Smooth muscle cell (in vitro differentiated cells): ENCODE measurements around the gene INSYN2A. TPM values are rescaled to one million over a fixed set of nuclear protein-coding genes. Genes with fewer than 3 reads are reported as not detected.

ENCODE experiments used
- DNase-seq: peaks from one replicate; lab custom pipeline; 2025; ENCODE audit not compliant: unreplicated experiment; lab: John Stamatoyannopoulos, UW
- H2AFZ ChIP-seq: fragments of 200-600 bp; sonication (generic); 2 replicates; pipeline ENCODE4 v1.6.0; 2016; ENCODE audit warnings: antibody characterized with exemption, low read depth, mild to moderate bottlenecking
- H3F3A ChIP-seq: fragments of 200-600 bp; sonication (generic); 2 replicates; pipeline ENCODE4 v1.6.0; 2017; ENCODE audit warnings: antibody characterized with exemption, low read depth
- H3K27ac ChIP-seq: fragments of 200-600 bp; sonication (generic); 2 replicates; pipeline ENCODE4 v1.5.1; 2016; ENCODE audit warnings: low read depth, mild to moderate bottlenecking
- H3K27me3 ChIP-seq: fragments of 200-600 bp; sonication (generic); 2 replicates; pipeline ENCODE4 v1.6.1; 2016; ENCODE audit warnings: low read depth, mild to moderate bottlenecking
- H3K36me3 ChIP-seq: fragments of 200-600 bp; sonication (generic); 2 replicates; pipeline ENCODE4 v1.5.1; 2016; ENCODE audit warnings: low read depth
- H3K4me1 ChIP-seq: fragments of 200-600 bp; sonication (generic); 2 replicates; pipeline ENCODE4 v1.5.1; 2016; ENCODE audit warnings: low read depth
- H3K4me2 ChIP-seq: fragments of 200-600 bp; sonication (generic); 2 replicates; pipeline ENCODE4 v1.6.0; 2016; ENCODE audit warnings: mild to moderate bottlenecking
- H3K4me3 ChIP-seq: fragments of 200-600 bp; sonication (generic); 2 replicates; pipeline ENCODE4 v1.5.1; 2016; ENCODE audit warnings: mild to moderate bottlenecking
- H3K79me2 ChIP-seq: fragments of 200-600 bp; sonication (generic); 2 replicates; pipeline ENCODE4 v1.6.0; 2016; ENCODE audit warnings: low read depth, mild to moderate bottlenecking
- H3K9ac ChIP-seq: fragments of 200-600 bp; sonication (generic); 2 replicates; pipeline ENCODE4 v1.6.0; 2016; ENCODE audit warnings: low read depth
- H3K9me3 ChIP-seq: fragments of 200-600 bp; sonication (generic); replicated peaks from 2 replicates; pipeline ENCODE4 v1.5.1; 2016; ENCODE audit warnings: low read depth
- H4K20me1 ChIP-seq: fragments of 200-600 bp; sonication (generic); 2 replicates; pipeline ENCODE4 v1.6.0; 2016; ENCODE audit warnings: low read depth
- WGBS: methylation state at CpG from one replicate; pipeline ENCODE4 v1.1.7; 2016; ENCODE audit warnings: low lambda C conversion rate; 5-methylcytosine and 5-hydroxymethylcytosine counted together
- polyA plus RNA-seq: library from polyadenylated mRNA; unstranded; fragments of >200 nt; fragmentation: Nextera tagmentation; extraction: Ambion mirVana; gene quantifications from 2 replicates; pipeline ENCODE4 v1.2.1, GENCODE V29; 2016
- total RNA-seq: library from RNA; depleted of rRNA; stranded (reverse); fragments of >200 nt; gene quantifications from 2 replicates; pipeline ENCODE4 v1.2.3, GENCODE V29; 2014
- TF ChIP-seq, protein P1 (sequence below): fragments of 200-600 bp; sonication (generic); IDR thresholded peaks from 2 replicates; pipeline ENCODE4 v1.5.1; 2017; ENCODE audit warnings: borderline replicate concordance, mild to moderate bottlenecking, antibody characterized with exemption; ENCODE audit not compliant: insufficient read depth, poor library complexity, severe bottlenecking

INSYN2A gene
- total RNA-seq (0.09 TPM in 1 of 2 replicates, not detected in the other), polyA plus RNA-seq (0.15 and 0.93 TPM in 2 replicates)

GRCh38 chr10:127196282-127197153 is at the start of gene INSYN2A:
Gene INSYN2A, minus strand, starts transcription at chr10:127196591. Its CDS starts 20,196 bp downstream, at chr10:127176395.
- DNase-seq = no peak
- WGBS = 3% methylated on average over 64 of the region's 81 CpGs
- Histone ChIP-seq H2AFZ (no peak within 1 kb of the TSS), H3K9me3 (no peaks in the 10 kb centered on the region), H3K4me2 (peak within 1 kb of the TSS; percentile 96), H4K20me1 (peaks cover 86% of the 10 kb centered on the region), H3K27ac (no peak within 1 kb of the TSS), H3K4me1 (peaks cover 13% of the 10 kb centered on the region), H3K27me3 (peaks cover 25% of the 10 kb centered on the region), H3K4me3 (peak within 1 kb of the TSS; percentile 56), H3K36me3 (no peaks in the 10 kb centered on the region), H3K79me2 (no peaks in the 10 kb centered on the region), H3F3A (no peaks in the 10 kb centered on the region), H3K9ac (no peak within 1 kb of the TSS)
- TF ChIP-seq, protein P1, sequence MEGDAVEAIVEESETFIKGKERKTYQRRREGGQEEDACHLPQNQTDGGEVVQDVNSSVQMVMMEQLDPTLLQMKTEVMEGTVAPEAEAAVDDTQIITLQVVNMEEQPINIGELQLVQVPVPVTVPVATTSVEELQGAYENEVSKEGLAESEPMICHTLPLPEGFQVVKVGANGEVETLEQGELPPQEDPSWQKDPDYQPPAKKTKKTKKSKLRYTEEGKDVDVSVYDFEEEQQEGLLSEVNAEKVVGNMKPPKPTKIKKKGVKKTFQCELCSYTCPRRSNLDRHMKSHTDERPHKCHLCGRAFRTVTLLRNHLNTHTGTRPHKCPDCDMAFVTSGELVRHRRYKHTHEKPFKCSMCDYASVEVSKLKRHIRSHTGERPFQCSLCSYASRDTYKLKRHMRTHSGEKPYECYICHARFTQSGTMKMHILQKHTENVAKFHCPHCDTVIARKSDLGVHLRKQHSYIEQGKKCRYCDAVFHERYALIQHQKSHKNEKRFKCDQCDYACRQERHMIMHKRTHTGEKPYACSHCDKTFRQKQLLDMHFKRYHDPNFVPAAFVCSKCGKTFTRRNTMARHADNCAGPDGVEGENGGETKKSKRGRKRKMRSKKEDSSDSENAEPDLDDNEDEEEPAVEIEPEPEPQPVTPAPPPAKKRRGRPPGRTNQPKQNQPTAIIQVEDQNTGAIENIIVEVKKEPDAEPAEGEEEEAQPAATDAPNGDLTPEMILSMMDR = peak; percentile 13

GRCh38 chr10:127245456-127245855 is 49.1 kb upstream of the INSYN2A start:
- TF ChIP-seq, protein P1 = no peak
- Histone ChIP-seq H3K27me3 (no peaks in the 10 kb centered on the region), H4K20me1 (peaks cover 17% of the 10 kb centered on the region), H3K4me2 (no peak overlapping the region), H2AFZ (no peak overlapping the region), H3K9me3 (no peaks in the 10 kb centered on the region), H3K4me3 (no peak overlapping the region), H3K79me2 (no peaks in the 10 kb centered on the region), H3K4me1 (no peaks in the 10 kb centered on the region), H3F3A (no peaks in the 10 kb centered on the region), H3K36me3 (no peaks in the 10 kb centered on the region), H3K27ac (no peak overlapping the region), H3K9ac (no peak overlapping the region)
- DNase-seq = no peak
- WGBS = 86% methylated on average over 10 of the region's 10 CpGs

- no peak for DNase-seq
These were observed 47.3 kb upstream of the INSYN2A start for GRCh38 chr10:127243490-127244272.

More at GRCh38 chr10:127243490-127244272, 47.3 kb upstream of the INSYN2A start:
- H3K4me3 ChIP-seq = no peak overlapping the region
- H2AFZ ChIP-seq = no peak overlapping the region
- H3F3A ChIP-seq = no peaks in the 10 kb centered on the region
- H3K9ac ChIP-seq = no peak overlapping the region
- H3K4me1 ChIP-seq = no peaks in the 10 kb centered on the region
- H3K4me2 ChIP-seq = no peak overlapping the region
- TF ChIP-seq, protein P1 = peak; percentile 44
- H3K9me3 ChIP-seq = no peaks in the 10 kb centered on the region
- H3K27me3 ChIP-seq = no peaks in the 10 kb centered on the region
- H3K27ac ChIP-seq = no peak overlapping the region
- WGBS = 44% methylated on average over 4 of the region's 4 CpGs
- no peaks in the 10 kb centered on the region for H3K79me2 ChIP-seq
- H4K20me1 ChIP-seq = peaks cover 17% of the 10 kb centered on the region
- H3K36me3 ChIP-seq = no peaks in the 10 kb centered on the region
